GM10248 (cell line): ENCODE data around the gene DPH2.

Experiments
- CTCF ChIA-PET: fragments of 300-600 bp; sonication (Branson Sonifier 250); formaldehyde crosslinking; extraction: SDS; loops from one replicate; lab custom pipeline; 2021; ENCODE audit warnings: antibody characterized with exemption; lab: Yijun Ruan, JAX
- POLR2A ChIA-PET: fragments of 350-650 bp; sonication (Branson Sonifier 250); formaldehyde crosslinking; extraction: SDS; loops from one replicate; lab custom pipeline; 2020; ENCODE audit warnings: antibody characterized with exemption; lab: Yijun Ruan, JAX
- DNase-seq: peaks from one replicate; pipeline ENCODE4 v3.0.0; 2012; ENCODE audit errors: extremely low spot score
- CTCF ChIP-seq: IDR thresholded peaks from 2 replicates; pipeline ENCODE4 v1.5.1; 2012; ENCODE audit warnings: mild to moderate bottlenecking, low read depth; ENCODE audit errors: extremely low read depth, missing control alignments, control extremely low read depth

Gene DPH2

DNA sequence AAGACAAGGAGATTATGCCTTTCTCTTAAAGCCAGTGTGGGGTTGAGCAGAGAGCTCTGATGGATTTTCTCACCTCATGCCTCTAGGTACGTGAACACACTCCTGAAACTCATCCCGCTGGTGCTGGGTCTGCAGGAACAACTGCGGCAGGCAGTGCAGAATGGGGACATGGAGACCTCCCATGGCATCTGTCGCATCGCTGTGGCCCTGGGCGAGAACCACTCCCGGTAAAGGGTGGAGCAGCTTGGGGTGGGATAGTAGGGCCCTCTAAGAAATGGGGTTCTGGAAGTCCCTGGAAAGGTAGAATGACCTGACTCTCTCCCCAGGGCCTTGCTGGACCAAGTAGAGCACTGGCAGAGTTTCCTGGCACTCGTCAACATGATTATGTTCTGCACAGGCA lies 13.6 kb upstream of the DPH2 start:
- no peak for TF ChIP-seq CTCF
- ChIA-PET POLR2A (no interaction called here), CTCF (interaction anchor here (1.5 to 5.4 kb wide), 3 partner anchors 10 to 22 kb away, joined by 3 to 33 read pairs (median 10); partner anchors contain the start of genes ARTN and IPO13)
- DNase-seq = no peak

GRCh38 chr1:43957407-43958040 lies 12.3 kb upstream of the DPH2 start:
- ChIA-PET POLR2A (no interaction called here), CTCF (interaction anchor here (1.0 to 5.4 kb wide), 3 partner anchors 8 to 23 kb away, joined by 3 to 33 read pairs (median 3); partner anchors contain the start of gene ARTN)
- DNase-seq = no peak
- TF ChIP-seq CTCF = no peak

GRCh38 chr1:43958351-43959255 lies 11.2 kb upstream of the DPH2 start:
- ChIA-PET POLR2A (no interaction called here), CTCF (interaction anchor here (0.8 to 5.4 kb wide), 3 partner anchors 10 to 24 kb away, joined by 3 to 33 read pairs (median 3); partner anchors contain the start of genes ARTN and IPO13)
- no peak for TF ChIP-seq CTCF
- DNase-seq = no peak

GRCh38 chr1:43960798-43961197 lies 9.0 kb upstream of the DPH2 start:
- no peak for TF ChIP-seq CTCF
- CTCF ChIA-PET = no interaction called here
- no peak for DNase-seq
- POLR2A ChIA-PET = no interaction called here

DNA sequence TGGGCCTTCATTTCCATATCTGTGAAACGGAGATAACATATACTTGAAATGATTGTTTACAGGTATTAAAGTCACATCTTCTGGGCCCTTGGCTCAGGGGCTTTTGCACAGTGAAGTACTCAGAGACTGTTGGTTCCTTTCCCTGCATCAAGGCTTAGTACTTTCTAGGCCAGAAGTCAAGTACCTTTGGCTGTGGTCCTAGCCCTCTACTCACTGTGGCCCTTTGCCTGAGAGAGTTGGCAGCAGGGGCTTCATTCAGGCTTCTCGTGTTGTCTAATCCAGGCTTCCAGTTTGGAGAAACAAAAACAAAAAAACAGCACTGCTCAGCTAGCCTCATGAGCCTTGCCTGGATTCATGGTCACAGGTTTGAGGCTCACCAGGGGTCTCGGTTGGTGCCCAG lies 8.1 kb upstream of the DPH2 start:
- POLR2A ChIA-PET = no interaction called here
- no peak for DNase-seq
- CTCF ChIA-PET = no interaction called here
- no peak for TF ChIP-seq CTCF

- no peak for DNase-seq
- ChIA-PET CTCF (no interaction called here), POLR2A (no interaction called here)
- TF ChIP-seq CTCF = no peak
Observed at GRCh38 chr1:43962324-43962723, 7.5 kb upstream of the DPH2 start.
